GM18951 (cell line): ENCODE results near the gene CD22.
"Not testable (repeated sequence)": the region's sequence is repeated elsewhere in the genome, so short reads cannot be mapped to it uniquely, and the experiment has no call there.

Source experiments
- POLR2A ChIP-seq: IDR thresholded peaks from 4 replicates; pipeline ENCODE4 v1.6.1; 2011; ENCODE audit warnings: mild to moderate bottlenecking; ENCODE audit not compliant: insufficient read length, insufficient read depth; ENCODE audit errors: extremely low read depth
- in situ Hi-C: fragments of 300-500 bp; cut with MboI; formaldehyde crosslinking; loops from one replicate; pipeline ENCODE4 v1.12.0; 2022; ENCODE audit warnings: low sequenced_read_pairs, mixed read lengths, inconsistent platforms; ENCODE audit not compliant: unreplicated experiment

Gene CD22

GRCh38 chr19:35375505-35376307 is 46.7 kb downstream of the CD22 start:
- no peak for TF ChIP-seq POLR2A
- in situ Hi-C loops, result no loop called here

GRCh38 chr19:35377656-35378055 is 48.7 kb downstream of the CD22 start:
- in situ Hi-C loops, result no loop called here
- TF ChIP-seq POLR2A, result no peak

GRCh38 chr19:35378356-35378755 is 49.4 kb downstream of the CD22 start:
- in situ Hi-C loops, result no loop called here
- TF ChIP-seq POLR2A, result no peak

- in situ Hi-C loops, result not testable (repeated sequence)
These were observed 50.6 kb downstream of the CD22 start for GRCh38 chr19:35379545-35379944.

DNA sequence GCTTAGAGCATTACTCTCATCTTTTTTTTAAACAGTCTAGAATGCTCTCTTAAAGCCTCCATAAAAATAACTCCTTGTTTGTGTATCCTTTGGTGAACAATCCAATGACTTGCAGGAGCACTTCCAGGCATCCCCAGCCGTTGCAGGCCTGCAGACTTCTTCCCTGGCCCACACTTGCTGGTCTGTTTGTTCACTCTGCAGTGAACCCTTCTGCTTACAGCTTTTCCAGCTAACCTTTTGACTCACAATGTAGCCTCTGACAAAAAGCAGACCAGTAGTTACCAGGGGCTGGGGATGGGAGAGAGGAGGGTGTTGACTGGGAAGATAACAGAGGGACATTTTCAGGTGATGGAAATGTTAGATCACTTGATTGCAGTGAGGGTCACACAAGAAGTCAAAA is 51.0 kb downstream of the CD22 start:
- in situ Hi-C loops, result no loop called here
- no peak for TF ChIP-seq POLR2A

DNA sequence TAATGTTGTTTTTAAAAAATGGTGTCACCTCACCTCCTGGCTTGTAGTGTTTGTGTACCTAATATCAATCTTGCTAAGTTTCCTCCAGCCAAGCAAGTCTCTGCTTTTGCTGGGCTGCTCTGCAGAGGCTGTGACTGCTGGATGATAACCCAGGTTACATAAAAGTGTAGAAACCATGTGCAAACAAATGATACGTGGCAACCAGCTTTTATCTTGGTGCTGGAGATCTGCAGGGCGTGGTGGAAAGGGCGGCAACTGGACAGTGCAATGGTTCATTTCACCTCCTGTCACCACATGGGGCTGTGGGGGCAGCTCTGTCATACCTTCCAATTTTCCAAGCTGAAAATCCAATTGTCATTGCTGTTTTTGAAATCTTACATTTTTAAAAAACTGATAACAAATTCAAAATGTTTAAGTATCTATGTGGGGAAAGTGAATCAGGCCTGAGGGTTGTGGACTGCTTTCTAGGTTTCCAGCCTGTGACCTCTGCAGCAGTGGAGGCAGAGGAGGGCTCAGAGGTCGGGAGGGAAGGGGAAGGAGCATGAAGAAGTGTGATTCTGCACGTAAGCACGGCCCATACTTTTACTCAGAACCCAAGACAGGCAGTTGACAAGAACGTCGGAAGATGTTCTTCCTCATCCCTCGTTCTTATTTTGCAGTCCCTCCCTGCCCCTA is 51.6 kb downstream of the CD22 start:
- in situ Hi-C loops, result no loop called here

GRCh38 chr19:35381318-35381717 is 52.3 kb downstream of the CD22 start:
- in situ Hi-C loops, result no loop called here

More for the DNA sequence above, 51.6 kb downstream of the CD22 start:
- no peak for TF ChIP-seq POLR2A

GRCh38 chr19:35381926-35382325 is 52.9 kb downstream of the CD22 start:
- in situ Hi-C loops, result no loop called here

More at GRCh38 chr19:35381318-35381717, 52.3 kb downstream of the CD22 start:
- no peak for TF ChIP-seq POLR2A

GRCh38 chr19:35383536-35383935 is 54.5 kb downstream of the CD22 start:
- in situ Hi-C loops, result no loop called here
- TF ChIP-seq POLR2A, result no peak

More at GRCh38 chr19:35381926-35382325, 52.9 kb downstream of the CD22 start:
- TF ChIP-seq POLR2A, result no peak

- no peak for TF ChIP-seq POLR2A
- in situ Hi-C loops, result no loop called here
These were observed 59.5 kb downstream of the CD22 start for GRCh38 chr19:35388277-35389054.

- in situ Hi-C loops, result no loop called here
- TF ChIP-seq POLR2A, result no peak
These were observed 60.3 kb downstream of the CD22 start for GRCh38 chr19:35389192-35389861.

- no peak for TF ChIP-seq POLR2A
- in situ Hi-C loops, result no loop called here
These were observed 64.0 kb downstream of the CD22 start for GRCh38 chr19:35392742-35393715.
